IMR-90 (cell line): ENCODE measurements around the gene CDK17. TPM values are rescaled to one million over a fixed set of nuclear protein-coding genes. Genes with fewer than 3 reads are reported as not detected.

ENCODE experiments used
- ATAC-seq: fragments of 200-7000 bp; cut with Tn5 transposase; 2 replicates; pipeline ENCODE4 v1.9.1; 2020; ENCODE audit warnings: low read depth, mild to moderate bottlenecking, moderate library complexity
- BruUV-seq: library from RNA; stranded (reverse); fragments of 400-500 nt; replicated peaks from 2 replicates; lab custom pipeline; 2021; lab: Mats Ljungman, UMichigan
- CTCF ChIA-PET: fragments of 300-600 bp; formaldehyde crosslinking; extraction: SDS; loops from one replicate; lab custom pipeline; 2021; ENCODE audit warnings: antibody characterized with exemption; lab: Yijun Ruan, JAX
- POLR2A ChIA-PET: fragments of 300-600 bp; sonication (Branson Sonifier 250); formaldehyde crosslinking; loops from one replicate; lab custom pipeline; 2022; ENCODE audit warnings: antibody characterized with exemption; ENCODE audit not compliant: unreplicated experiment; lab: Charles Lee
- DNase-seq: peaks from one replicate; pipeline ENCODE4 v3.0.0; 2013
- H2AFZ ChIP-seq: replicated peaks from 2 replicates; pipeline ENCODE3; 2013; ENCODE audit warnings: low read length, mild to moderate bottlenecking; ENCODE audit not compliant: poor library complexity
- H2AK5ac ChIP-seq: 2 replicates; pipeline ENCODE4 v1.6.1; 2013; ENCODE audit warnings: low read depth, low read length, inconsistent platforms
- H2AK9ac ChIP-seq: replicated peaks from 2 replicates; pipeline ENCODE3; 2013; ENCODE audit warnings: mild to moderate bottlenecking, low read depth, low read length, moderate library complexity; ENCODE audit not compliant: poor library complexity
- H2BK120ac ChIP-seq: 2 replicates; pipeline ENCODE4 v1.6.1; 2013; ENCODE audit warnings: low read depth, low read length, inconsistent platforms
- H2BK15ac ChIP-seq: 3 replicates; pipeline ENCODE4 v1.6.1; 2013; ENCODE audit warnings: low read depth, low read length, inconsistent platforms
- H2BK20ac ChIP-seq: 2 replicates; pipeline ENCODE4 v1.6.1; 2013; ENCODE audit warnings: low read depth, mild to moderate bottlenecking, inconsistent platforms, low read length, moderate library complexity
- H2BK5ac ChIP-seq: 2 replicates; pipeline ENCODE4 v1.6.1; 2013; ENCODE audit warnings: mild to moderate bottlenecking, low read depth, low read length, inconsistent platforms; ENCODE audit not compliant: poor library complexity, severe bottlenecking
- H3K14ac ChIP-seq: replicated peaks from 2 replicates; pipeline ENCODE4 v1.6.1; 2013; ENCODE audit warnings: low read depth, low read length, inconsistent platforms
- H3K18ac ChIP-seq: 2 replicates; pipeline ENCODE4 v1.6.1; 2013; ENCODE audit warnings: low read depth, low read length, control low read depth
- H3K23ac ChIP-seq: 2 replicates; pipeline ENCODE4 v1.6.1; 2013; ENCODE audit warnings: low read depth, low read length, inconsistent platforms
- H3K27ac ChIP-seq: 2 replicates; pipeline ENCODE4 v1.5.1; 2013; ENCODE audit warnings: mild to moderate bottlenecking, control low read depth, low read length; ENCODE audit not compliant: insufficient read depth
- H3K27me3 ChIP-seq: 2 replicates; pipeline ENCODE4 v1.6.1; 2013; ENCODE audit warnings: low read length; ENCODE audit not compliant: control insufficient read depth, insufficient read depth
- H3K36me3 ChIP-seq: 2 replicates; pipeline ENCODE4 v1.6.1; 2013; ENCODE audit warnings: low read length, mixed read lengths; ENCODE audit not compliant: control insufficient read depth, insufficient read depth
- H3K4ac ChIP-seq: 2 replicates; pipeline ENCODE4 v1.6.1; 2013; ENCODE audit warnings: low read depth, low read length, inconsistent platforms
- H3K4me1 ChIP-seq: 2 replicates; pipeline ENCODE4 v1.6.1; 2013; ENCODE audit warnings: low read length, mixed read lengths; ENCODE audit not compliant: control insufficient read depth, insufficient read depth
- H3K4me2 ChIP-seq: 2 replicates; pipeline ENCODE4 v1.6.1; 2013; ENCODE audit warnings: low read depth, mild to moderate bottlenecking, control low read depth, low read length, moderate library complexity
- H3K4me3 ChIP-seq: 2 replicates; pipeline ENCODE4 v1.5.1; 2013; ENCODE audit warnings: low read depth, mild to moderate bottlenecking, control low read depth, low read length, moderate library complexity; ENCODE audit not compliant: insufficient read depth
- H3K56ac ChIP-seq: 2 replicates; pipeline ENCODE4 v1.6.1; 2013; ENCODE audit warnings: low read length, inconsistent platforms; ENCODE audit not compliant: insufficient read depth; ENCODE audit errors: extremely low read depth
- H3K79me1 ChIP-seq, 2 experiments: 2 replicates each; pipeline ENCODE4 v1.6.1; 2013; ENCODE audit warnings: low read length in 2 of 2, inconsistent platforms in 1 of 2, low read depth in 1 of 2
- H3K9ac ChIP-seq: 2 replicates; pipeline ENCODE4 v1.6.1; 2013; ENCODE audit warnings: low read depth, low read length, control low read depth
- H3K9me1 ChIP-seq: 2 replicates; pipeline ENCODE4 v1.6.1; 2013; ENCODE audit warnings: low read length, inconsistent platforms; ENCODE audit not compliant: insufficient read depth
- H3K9me3 ChIP-seq: 2 replicates; pipeline ENCODE4 v1.6.1; 2013; ENCODE audit warnings: low read length; ENCODE audit not compliant: control insufficient read depth, insufficient read depth
- H4K20me1 ChIP-seq: 2 replicates; pipeline ENCODE4 v1.6.1; 2013; ENCODE audit warnings: low read length, inconsistent platforms; ENCODE audit not compliant: insufficient read depth
- H4K5ac ChIP-seq: 2 replicates; pipeline ENCODE4 v1.6.1; 2013; ENCODE audit warnings: mild to moderate bottlenecking, low read depth, low read length, control low read depth
- H4K8ac ChIP-seq, 2 experiments: 2 replicates each; pipeline ENCODE4 v1.6.1; 2013; ENCODE audit warnings: low read depth in 2 of 2, low read length in 2 of 2, control low read depth in 1 of 2, inconsistent platforms in 1 of 2
- H4K91ac ChIP-seq: 2 replicates; pipeline ENCODE4 v1.6.1; 2013; ENCODE audit warnings: low read depth, low read length, inconsistent platforms; ENCODE audit not compliant: insufficient read depth
- BHLHE40 ChIP-seq: fragments of 150-350 bp; IDR thresholded peaks from 2 replicates; pipeline ENCODE4 v1.6.1; 2016; ENCODE audit warnings: mild to moderate bottlenecking, low read depth, low read length
- CHD1 ChIP-seq: IDR thresholded peaks from 2 replicates; pipeline ENCODE4 v1.6.1; 2012; ENCODE audit warnings: low read depth, low read length, improper control_type of control experiment
- MAZ ChIP-seq: IDR thresholded peaks from 2 replicates; pipeline ENCODE4 v1.6.1; 2012; ENCODE audit warnings: low read depth, mild to moderate bottlenecking, low read length, improper control_type of control experiment, moderate library complexity, borderline replicate concordance
- MXI1 ChIP-seq: IDR thresholded peaks from 2 replicates; pipeline ENCODE4 v1.6.1; 2012; ENCODE audit warnings: low read depth, mild to moderate bottlenecking, low read length, moderate library complexity, borderline replicate concordance
- NFE2L2 ChIP-seq: fragments of 150-350 bp; IDR thresholded peaks from 2 replicates; pipeline ENCODE4 v1.6.1; 2016; ENCODE audit warnings: low read depth, mild to moderate bottlenecking, low read length
- RAD21 ChIP-seq: IDR thresholded peaks from 2 replicates; pipeline ENCODE4 v1.6.1; 2012; ENCODE audit warnings: low read length, improper control_type of control experiment
- RCOR1 ChIP-seq: IDR thresholded peaks from 2 replicates; pipeline ENCODE4 v1.6.1; 2012; ENCODE audit warnings: mild to moderate bottlenecking, low read length, improper control_type of control experiment; ENCODE audit not compliant: insufficient replicate concordance
- RFX5 ChIP-seq: IDR thresholded peaks from 2 replicates; pipeline ENCODE4 v1.8.0; 2012; ENCODE audit warnings: low read depth, mild to moderate bottlenecking, low read length, moderate library complexity
- WGBS, 2 experiments: methylation state at CpG; one replicate each; pipeline versions ENCODE4 v1.1.5 to v1.1.7; 2013; ENCODE audit warnings: missing lambda C conversion rate in 2 of 2; ENCODE audit not compliant: insufficient read length in 1 of 2; ENCODE audit errors: extremely low coverage in 2 of 2; 5-methylcytosine and 5-hydroxymethylcytosine counted together
- dilution Hi-C: fragments of 300-500 bp; cut with HindIII; formaldehyde crosslinking; loops from one replicate; pipeline ENCODE4 v1.14.3; 2018; ENCODE audit warnings: low sequenced_read_pairs; ENCODE audit not compliant: unreplicated experiment
- in situ Hi-C: fragments of 300-500 bp; cut with MboI; formaldehyde crosslinking; loops from 3 replicates; pipeline ENCODE4 v1.14.3; 2019; ENCODE audit warnings: low sequenced_read_pairs, inconsistent platforms, mixed read lengths
- intact Hi-C: fragments of 100-400 bp; cut with micrococcal nuclease; formaldehyde crosslinking; loops from 2 replicates; pipeline ENCODE4 v1.10.0; 2022
- polyA plus RNA-seq, 3 experiments: library from polyadenylated mRNA; depleted of rRNA; stranded (reverse); fragments of >200 nt; gene quantifications; 2 replicates each; pipeline ENCODE4 v1.2.3, GENCODE V29; 2012; ENCODE audit warnings: low replicate concordance in 1 of 3
- total RNA-seq: library from RNA; depleted of rRNA; stranded (reverse); fragments of >200 nt; gene quantifications from 2 replicates; pipeline ENCODE4 v1.2.3, GENCODE V29; 2012

The CDK17 gene
- total and polyA plus RNA-seq, 2 of the 4 experiments (the other 2 are of a cell fraction) = 14.5 to 50.2 TPM

DNA sequence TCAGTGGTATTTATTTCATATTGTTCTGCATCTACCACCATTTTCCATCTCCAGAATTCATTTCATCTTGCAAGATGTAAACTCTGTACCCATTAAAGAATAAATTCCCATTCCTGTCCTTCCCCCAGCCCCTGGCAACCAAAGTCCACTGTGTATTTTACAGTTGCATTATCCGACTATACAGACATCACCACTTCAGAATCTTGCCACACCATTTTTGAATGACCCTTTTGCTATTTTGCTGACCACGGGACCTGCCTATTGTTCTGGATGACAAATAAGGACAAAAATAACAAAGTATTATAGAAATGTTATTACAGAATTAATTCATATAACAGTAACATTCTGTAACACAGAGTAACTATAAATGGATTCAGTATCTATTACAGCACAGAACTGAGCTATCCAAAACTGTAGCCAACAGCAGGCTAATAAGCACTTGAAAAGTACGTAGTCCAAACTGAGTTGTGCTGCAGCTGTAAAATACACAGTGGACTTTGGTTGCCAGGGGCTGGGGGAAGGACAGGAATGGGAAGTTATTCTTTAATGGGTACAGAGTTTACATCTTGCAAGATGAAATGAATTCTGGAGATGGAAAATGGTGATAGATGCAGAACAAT lies 61.3 kb downstream of the CDK17 start:
- H3K23ac ChIP-seq = no peak overlapping the region
- H3K4ac ChIP-seq = no peak overlapping the region
- H2AFZ ChIP-seq = no peak overlapping the region
- H3K18ac ChIP-seq = no peak overlapping the region
- in situ Hi-C loops = no loop called here
- H2BK5ac ChIP-seq = no peak overlapping the region
- ATAC-seq (no peak), DNase-seq (no peak)
- H4K20me1 ChIP-seq = peaks cover 24% of the 10 kb centered on the region
- H2BK120ac ChIP-seq = no peak overlapping the region
- H3K14ac ChIP-seq = no peak overlapping the region
- no peak for TF ChIP-seq RCOR1
- TF ChIP-seq RFX5 = no peak
- TF ChIP-seq MAZ = no peak
- no peak for TF ChIP-seq BHLHE40
- no peak for TF ChIP-seq RAD21
- no peak for TF ChIP-seq CHD1
- no peak for TF ChIP-seq NFE2L2
- no peak for TF ChIP-seq MXI1
- CTCF ChIA-PET = no interaction called here
- H3K79me1 ChIP-seq = peaks cover 19 to 50% of the 10 kb centered on the region in 2 experiments
- no peak overlapping the region for H3K27ac ChIP-seq
- POLR2A ChIA-PET = no interaction called here
- H3K9me1 ChIP-seq = no peaks in the 10 kb centered on the region; the same call in 1 of the 2 replicates
- intact Hi-C loops = no loop called here
- H3K4me1 ChIP-seq = no peaks in the 10 kb centered on the region
- peaks cover 7% of the 10 kb centered on the region for H3K9me3 ChIP-seq
- WGBS, 2 experiments = no CpG with 5 or more reads among the region's 3 CpGs
- no peak overlapping the region for H4K5ac ChIP-seq
- H2BK20ac ChIP-seq = no peak overlapping the region
- H2BK15ac ChIP-seq = no peak overlapping the region
- 0 out of 2 replicates have a peak, but pooled peaks cover 1% of the 10 kb centered on the region for H3K36me3 ChIP-seq
- no peak overlapping the region for H4K8ac ChIP-seq
- no TSS peak for BruUV-seq
- no peak overlapping the region for H2AK5ac ChIP-seq
- no peak overlapping the region for H3K9ac ChIP-seq
- no peaks in the 10 kb centered on the region for H3K27me3 ChIP-seq
- no peak overlapping the region for H4K91ac ChIP-seq
- dilution Hi-C loops = no loop called here
- no peak overlapping the region for H3K4me3 ChIP-seq
- H3K56ac ChIP-seq = no peak overlapping the region
- H2AK9ac ChIP-seq = no peak overlapping the region
- H3K4me2 ChIP-seq = no peak overlapping the region
